H9 (cell line): ENCODE data around the gene MTA1. TPM values are rescaled to one million over a fixed set of nuclear protein-coding genes. Genes with fewer than 3 reads are reported as not detected.

ENCODE experiments used
- DNase-seq: peaks from one replicate; pipeline ENCODE4 v3.0.0-alpha.2; 2017
- H2AFZ ChIP-seq: one replicate; pipeline ENCODE4 v1.6.1; 2013; ENCODE audit warnings: mild to moderate bottlenecking, low read length, control low read depth, moderate library complexity
- H2AK5ac ChIP-seq: 2 replicates; pipeline ENCODE4 v1.6.1; 2013; ENCODE audit warnings: low read length, control low read depth, mixed read lengths; ENCODE audit not compliant: insufficient read length
- H2BK120ac ChIP-seq: one replicate; pipeline ENCODE4 v1.6.1; 2013; ENCODE audit warnings: low read depth, mild to moderate bottlenecking, low read length, control low read depth, inconsistent platforms; ENCODE audit not compliant: poor library complexity, severe bottlenecking
- H2BK12ac ChIP-seq: 2 replicates; pipeline ENCODE4 v1.6.1; 2013; ENCODE audit warnings: low read length, control low read depth, mixed read lengths, low read depth; ENCODE audit not compliant: insufficient read length
- H2BK15ac ChIP-seq: 2 replicates; pipeline ENCODE4 v1.6.1; 2013; ENCODE audit warnings: low read depth, low read length, control low read depth
- H2BK20ac ChIP-seq: one replicate; pipeline ENCODE4 v1.6.1; 2013; ENCODE audit warnings: low read depth, mild to moderate bottlenecking, low read length, control low read depth, inconsistent platforms; ENCODE audit not compliant: poor library complexity, severe bottlenecking
- H2BK5ac ChIP-seq: 2 replicates; pipeline ENCODE4 v1.6.1; 2013; ENCODE audit warnings: low read length, control low read depth, mixed read lengths; ENCODE audit not compliant: insufficient read length
- H3K14ac ChIP-seq: 2 replicates; pipeline ENCODE4 v1.6.1; 2013; ENCODE audit warnings: low read length, control low read depth; ENCODE audit not compliant: insufficient read depth
- H3K18ac ChIP-seq: 2 replicates; pipeline ENCODE4 v1.6.1; 2013; ENCODE audit warnings: low read depth, mild to moderate bottlenecking, mixed read lengths, low read length, control low read depth; ENCODE audit not compliant: insufficient read length
- H3K23ac ChIP-seq: 2 replicates; pipeline ENCODE4 v1.6.1; 2013; ENCODE audit warnings: low read length, control low read depth, mixed read lengths, low read depth; ENCODE audit not compliant: insufficient read length
- H3K23me2 ChIP-seq: 2 replicates; pipeline ENCODE4 v1.6.1; 2013; ENCODE audit warnings: low read depth, mild to moderate bottlenecking, mixed read lengths, low read length, control low read depth; ENCODE audit not compliant: insufficient read length, poor library complexity, severe bottlenecking
- H3K27ac ChIP-seq: 2 replicates; pipeline ENCODE4 v1.5.1; 2013; ENCODE audit warnings: low read length, control low read depth, mixed read lengths, low read depth; ENCODE audit not compliant: insufficient read length
- H3K27me3 ChIP-seq: 2 replicates; pipeline ENCODE4 v1.6.1; 2013; ENCODE audit warnings: low read length, control low read depth, inconsistent platforms; ENCODE audit not compliant: insufficient read depth
- H3K4ac ChIP-seq: 2 replicates; pipeline ENCODE4 v1.6.1; 2013; ENCODE audit warnings: low read depth, mild to moderate bottlenecking, control low read depth, inconsistent platforms, low read length, moderate library complexity
- H3K4me1 ChIP-seq: 2 replicates; pipeline ENCODE4 v1.6.1; 2013; ENCODE audit warnings: low read length, control low read depth, inconsistent platforms; ENCODE audit not compliant: insufficient read depth
- H3K4me2 ChIP-seq: 2 replicates; pipeline ENCODE4 v1.6.1; 2013; ENCODE audit warnings: low read length, control low read depth, mixed read lengths; ENCODE audit not compliant: insufficient read length, insufficient read depth
- H3K56ac ChIP-seq: 2 replicates; pipeline ENCODE4 v1.6.1; 2013; ENCODE audit warnings: low read depth, mild to moderate bottlenecking, mixed read lengths, low read length, control low read depth; ENCODE audit not compliant: insufficient read length
- H3K79me1 ChIP-seq: 2 replicates; pipeline ENCODE4 v1.6.1; 2013; ENCODE audit warnings: low read depth, mild to moderate bottlenecking, moderate library complexity, low read length, control low read depth, inconsistent platforms; ENCODE audit not compliant: insufficient read depth, poor library complexity, severe bottlenecking
- H3K79me2 ChIP-seq: 2 replicates; pipeline ENCODE4 v1.6.1; 2013; ENCODE audit warnings: low read length, control low read depth, inconsistent platforms; ENCODE audit not compliant: insufficient read depth
- H3K9ac ChIP-seq: 2 replicates; pipeline ENCODE4 v1.6.1; 2013; ENCODE audit warnings: low read length, control low read depth, mixed read lengths; ENCODE audit not compliant: insufficient read length; ENCODE audit errors: extremely low read depth
- H3K9me3 ChIP-seq: one replicate; pipeline ENCODE4 v1.6.1; 2013; ENCODE audit warnings: low read depth, low read length, inconsistent platforms; ENCODE audit not compliant: control insufficient read depth
- H3T11ph ChIP-seq: one replicate; pipeline ENCODE4 v1.6.1; 2013; ENCODE audit warnings: mild to moderate bottlenecking, low read length, control low read depth, inconsistent platforms
- H4K20me1 ChIP-seq: one replicate; pipeline ENCODE4 v1.6.1; 2013; ENCODE audit not compliant: control insufficient read depth, insufficient read length, insufficient read depth
- H4K5ac ChIP-seq: 2 replicates; pipeline ENCODE4 v1.6.1; 2013; ENCODE audit warnings: low read depth, mild to moderate bottlenecking, mixed read lengths, low read length, control low read depth; ENCODE audit not compliant: insufficient read length
- H4K8ac ChIP-seq: replicated peaks from 2 replicates; pipeline ENCODE4 v1.6.1; 2013; ENCODE audit warnings: low read length, control low read depth, mixed read lengths, low read depth; ENCODE audit not compliant: insufficient read length
- H4K91ac ChIP-seq: 2 replicates; pipeline ENCODE4 v1.6.1; 2013; ENCODE audit warnings: low read depth, mild to moderate bottlenecking, moderate library complexity, mixed read lengths, low read length, control low read depth; ENCODE audit not compliant: insufficient read length
- H3K27ac Mint-ChIP-seq, 3 experiments: 2 replicates in 2 of 3; 3 replicates in 1 of 3; pipeline ENCODE4 v1.8.0; 2020 to 2021; ENCODE audit warnings: mixed read lengths in 3 of 3, mild to moderate bottlenecking in 1 of 3, moderate library complexity in 1 of 3
- H3K27me3 Mint-ChIP-seq: 2 replicates; pipeline ENCODE4 v1.8.0; 2021; ENCODE audit warnings: low read depth, mild to moderate bottlenecking, moderate library complexity, mixed read lengths
- H3K36me3 Mint-ChIP-seq, 3 experiments: 2 replicates in 2 of 3; 3 replicates in 1 of 3; pipeline ENCODE4 v1.8.0; 2020 to 2021; ENCODE audit warnings: low read depth in 3 of 3, mixed read lengths in 3 of 3; ENCODE audit not compliant: insufficient read depth in 1 of 3
- H3K4me1 Mint-ChIP-seq, 2 experiments: 2 replicates each; pipeline ENCODE4 v1.8.0; 2020; ENCODE audit warnings: mixed read lengths in 2 of 2
- H3K4me3 Mint-ChIP-seq, 2 experiments: 2 replicates in 1 of 2; 3 replicates in 1 of 2; pipeline ENCODE4 v1.8.0; 2020 to 2021; ENCODE audit warnings: mild to moderate bottlenecking in 2 of 2, mixed read lengths in 2 of 2, moderate library complexity in 1 of 2
- H3K9me3 Mint-ChIP-seq, 2 experiments: 2 replicates in 1 of 2; 3 replicates in 1 of 2; pipeline ENCODE4 v1.8.0; 2020; ENCODE audit warnings: mild to moderate bottlenecking in 2 of 2, mixed read lengths in 2 of 2, moderate library complexity in 1 of 2
- CTCF ChIP-seq: fragments of 200-600 bp; sonication (generic); conservative IDR thresholded peaks from 3 replicates; pipeline ENCODE4 v1.8.0; 2021; ENCODE audit warnings: antibody characterized with exemption, mild to moderate bottlenecking
- WGBS: extraction: QIAGEN DNeasy Blood & Tissue Kit; methylation state at CpG from one replicate; pipeline ENCODE4 v1.1.7; 2013; ENCODE audit warnings: missing lambda C conversion rate, low lambda C conversion rate, mixed read lengths; ENCODE audit not compliant: insufficient read length; ENCODE audit errors: extremely low coverage; 5-methylcytosine and 5-hydroxymethylcytosine counted together
- total RNA-seq: library from RNA; stranded (reverse); gene quantifications from 2 replicates; pipeline ENCODE4 v1.2.1, GENCODE V29; 2021

The MTA1 gene
- total RNA-seq, 1 experiment from 2014 or later = 230 TPM

- H3K9me3 Mint-ChIP-seq = no peaks in the 10 kb centered on the region; a peak in 1 of 5 replicates
- Histone ChIP-seq H2AFZ (no peak overlapping the region), H3K4ac (no peak overlapping the region), H3K56ac (no peak overlapping the region), H3K4me2 (no peak overlapping the region), H3T11ph (no peak overlapping the region), H4K20me1 (no peaks in the 10 kb centered on the region), H3K23ac (no peak overlapping the region), H2BK15ac (no peak overlapping the region), H2BK12ac (no peak overlapping the region), H4K5ac (no peak overlapping the region), H3K79me2 (no peaks in the 10 kb centered on the region), H2BK20ac (no peak overlapping the region), H3K27me3 (no peaks in the 10 kb centered on the region), H3K79me1 (no peaks in the 10 kb centered on the region), H4K8ac (no peak overlapping the region), H3K23me2 (peaks cover 2% of the 10 kb centered on the region), H3K4me1 (no peaks in the 10 kb centered on the region), H3K9me3 (no peaks in the 10 kb centered on the region), H3K14ac (no peak overlapping the region; the same call in 1 of the 2 replicates), H2AK5ac (no peak overlapping the region), H2BK120ac (no peak overlapping the region), H2BK5ac (no peak overlapping the region), H3K18ac (no peak overlapping the region), H3K9ac (no peak overlapping the region), H3K27ac (no peak overlapping the region), H4K91ac (no peak overlapping the region)
- TF ChIP-seq CTCF = no peak
- no peaks in the 10 kb centered on the region for H3K27me3 Mint-ChIP-seq
- peaks cover 0 to 5% (median 0%) of the 10 kb centered on the region in 3 experiments; a peak in 2 of 7 replicates for H3K36me3 Mint-ChIP-seq
- peaks cover 0 to 4% of the 10 kb centered on the region in 2 experiments; a peak in 2 of 4 replicates for H3K4me1 Mint-ChIP-seq
- no peak overlapping the region for H3K4me3 Mint-ChIP-seq
- H3K27ac Mint-ChIP-seq = no peak overlapping the region
- no CpG with 5 or more reads among the region's 31 CpGs for WGBS
- DNase-seq = peak; percentile 26
These were observed 78.2 kb downstream of the MTA1 start for GRCh38 chr14:105497671-105498429.
